ENCODE results near the gene DHX40. TPM values are rescaled to one million over a fixed set of nuclear protein-coding genes. Genes with fewer than 3 reads are reported as not detected.
"Not testable (repeated sequence)": the region's sequence is repeated elsewhere in the genome, so short reads cannot be mapped to it uniquely, and the experiment has no call there.

The DHX40 gene
- polyA plus RNA-seq, 3 donors = 75.3 to 94.2 (median 82.6) TPM

DNA sequence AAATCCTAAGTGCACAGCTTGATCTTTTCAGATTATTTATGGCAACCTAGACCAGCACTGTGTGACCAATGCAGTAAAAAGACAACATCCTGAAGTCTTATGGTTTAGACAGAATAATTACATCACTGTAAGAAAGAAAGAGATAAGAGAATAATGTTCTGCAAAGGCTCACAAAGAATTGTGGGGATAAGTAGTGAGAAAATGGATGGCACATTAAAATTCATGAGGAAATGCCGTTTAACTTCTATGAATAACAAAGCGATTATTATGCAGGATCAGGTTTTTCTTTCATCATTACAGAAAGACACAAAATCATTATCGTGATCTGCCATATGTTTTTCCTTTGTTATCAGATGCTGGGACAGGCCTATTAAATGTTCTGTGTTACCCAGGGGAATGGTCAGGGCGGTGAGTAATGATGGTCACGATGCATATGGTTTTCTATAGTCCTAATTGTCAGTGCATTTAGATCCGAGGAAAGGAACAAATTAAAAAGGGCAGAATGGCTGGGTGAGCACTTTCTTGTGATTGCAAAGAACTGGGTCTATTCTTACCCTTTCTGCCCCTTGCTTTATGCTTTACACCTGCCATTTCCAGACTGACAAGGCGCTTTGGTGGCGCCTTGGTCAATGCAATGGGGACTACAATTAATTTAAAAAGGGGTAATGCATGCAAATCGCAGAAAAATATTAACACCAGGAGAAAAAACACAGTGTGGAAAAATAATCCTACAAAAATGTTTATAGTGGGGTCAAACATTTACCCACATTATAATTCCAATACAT, 18.1 kb upstream of the DHX40 start:
- no peak for DNase-seq

DNA sequence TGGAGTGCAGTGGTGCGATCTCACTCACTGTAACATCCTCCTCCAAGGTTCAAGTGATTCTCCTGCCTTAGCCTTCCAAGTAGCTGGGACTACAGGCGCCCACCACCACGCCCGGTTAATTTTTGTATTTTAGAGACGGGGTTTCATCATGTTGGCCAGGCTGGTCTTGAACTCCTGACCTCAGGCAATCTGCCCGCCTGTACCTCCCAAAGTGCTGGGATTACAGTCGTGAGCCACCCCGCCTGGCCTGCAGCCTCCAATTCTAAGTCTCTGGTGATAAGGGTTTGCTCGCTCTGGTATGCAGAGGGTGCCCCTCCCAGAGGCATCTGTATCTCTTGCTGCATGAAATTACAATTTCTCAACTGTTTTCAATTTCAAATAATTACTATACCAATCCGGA, 16.4 kb upstream of the DHX40 start:
- DNase-seq = not testable (repeated sequence)

DNA sequence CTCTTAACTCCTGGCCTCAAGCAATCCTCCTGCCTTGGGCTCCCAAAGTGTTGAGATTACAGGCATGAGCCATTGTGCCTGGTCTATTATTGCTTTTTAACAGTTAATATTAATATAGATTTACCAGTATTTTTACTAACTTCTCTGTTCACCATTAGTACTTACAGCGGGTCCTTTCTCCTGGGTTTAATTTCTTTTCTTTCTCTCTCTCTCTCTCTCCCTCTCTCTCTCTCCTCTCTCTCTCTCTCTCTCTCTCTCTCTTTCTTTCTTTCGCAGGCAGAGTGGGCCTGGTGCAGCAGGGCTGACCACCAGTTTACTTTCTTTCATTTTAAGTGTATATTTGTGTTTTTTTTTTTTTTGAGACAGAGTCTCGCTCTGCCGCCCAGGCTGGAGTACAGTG, 14.7 kb upstream of the DHX40 start:
- DNase-seq = no peak

DNA sequence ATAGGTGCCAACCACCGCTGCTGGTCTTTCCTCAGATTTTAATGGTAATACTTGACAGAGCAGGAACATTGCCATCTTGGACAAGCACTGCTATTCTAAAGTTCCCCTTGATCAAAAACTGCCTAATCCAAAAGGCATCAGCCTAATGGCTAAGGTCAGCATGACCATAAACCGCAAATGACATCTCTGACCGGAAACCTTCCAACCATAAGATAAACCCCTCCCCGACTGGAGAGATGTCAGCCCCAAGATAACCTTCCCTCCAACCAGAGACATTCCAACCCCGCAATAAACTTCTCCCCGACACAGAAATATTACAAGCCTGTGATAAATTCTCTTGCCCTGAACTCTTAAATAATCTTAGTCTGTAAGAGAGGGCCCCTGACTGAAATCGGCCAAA, 7.4 kb upstream of the DHX40 start:
- DNase-seq = no peak

DNA sequence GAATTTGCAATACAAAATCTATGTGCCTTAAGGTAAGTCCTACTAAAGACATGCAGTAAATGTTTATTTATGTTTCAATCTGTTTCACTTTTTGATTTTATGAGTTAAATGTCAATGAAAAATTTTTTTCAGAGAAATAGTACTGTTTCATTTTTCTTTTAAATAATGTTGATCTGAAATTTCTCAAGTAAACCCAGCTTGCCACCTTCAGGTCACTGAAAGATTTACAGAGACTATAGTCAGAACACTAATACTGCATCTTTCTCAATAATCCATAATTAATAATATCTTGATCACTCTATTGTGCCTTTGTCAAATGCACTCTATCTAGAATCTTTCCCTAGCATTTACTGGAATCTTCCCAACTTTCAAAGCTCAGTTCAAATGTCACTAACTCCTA, 6.5 kb upstream of the DHX40 start:
- DNase-seq = no peak

DNA sequence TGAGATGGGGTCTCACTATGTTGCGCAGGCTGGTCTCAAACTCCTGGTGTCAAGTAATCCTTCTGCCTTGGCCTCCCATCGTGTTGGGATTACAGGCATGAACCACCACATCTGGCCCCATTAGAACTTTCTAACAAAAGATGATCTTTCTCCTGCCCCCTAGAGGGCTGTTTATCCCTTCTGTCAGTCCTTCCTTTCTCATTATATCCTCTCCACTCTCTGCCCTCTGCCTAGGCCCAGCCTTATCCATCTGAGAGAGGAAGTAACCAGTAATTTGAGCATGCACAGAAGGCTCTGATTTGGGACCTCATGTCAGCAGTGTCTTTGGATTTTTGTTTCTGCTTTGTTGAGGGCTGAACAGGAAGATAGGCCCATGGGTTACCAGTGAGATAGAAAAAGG, 4.4 kb upstream of the DHX40 start:
- no peak for DNase-seq

DNA sequence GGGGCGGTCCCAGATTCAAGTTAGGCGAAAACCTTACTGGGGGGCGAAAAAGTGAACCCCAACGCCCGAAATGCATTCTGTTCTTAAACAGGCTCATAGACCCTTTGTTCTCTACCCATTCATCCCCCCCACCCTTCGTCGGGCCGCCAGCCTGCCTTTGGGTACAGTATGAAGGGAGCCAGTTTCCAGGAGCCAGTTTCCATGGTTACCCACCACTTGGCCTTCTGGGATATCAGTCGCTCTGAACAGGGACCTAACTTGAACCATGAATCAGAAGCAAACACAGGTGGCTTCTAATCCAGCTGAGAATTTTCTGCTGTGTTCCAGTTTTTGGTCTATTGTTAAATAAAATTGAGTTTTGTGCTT, 532 bp downstream of the DHX40 start:
- DNase-seq = peak; percentile 80

DNA sequence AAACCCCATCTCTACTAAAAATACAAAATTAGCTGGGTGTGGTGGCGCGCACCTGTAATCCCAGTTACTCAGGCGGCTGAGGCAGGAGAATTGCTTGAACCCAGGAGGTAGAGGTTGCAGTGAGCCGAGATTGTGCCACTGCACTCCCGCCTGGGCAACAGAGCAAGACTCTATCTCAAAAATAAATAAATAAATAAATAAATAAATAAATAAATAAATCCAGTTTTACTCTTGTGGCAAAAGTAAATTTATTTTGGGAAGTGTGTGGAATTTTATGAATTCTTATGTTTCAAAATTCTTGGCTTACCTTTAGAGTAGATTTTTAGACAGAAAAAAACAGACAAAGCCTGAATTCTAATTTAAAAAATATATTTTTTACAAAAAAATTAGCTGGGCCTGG, 3.7 kb downstream of the DHX40 start:
- DNase-seq = not testable (repeated sequence)

DNA sequence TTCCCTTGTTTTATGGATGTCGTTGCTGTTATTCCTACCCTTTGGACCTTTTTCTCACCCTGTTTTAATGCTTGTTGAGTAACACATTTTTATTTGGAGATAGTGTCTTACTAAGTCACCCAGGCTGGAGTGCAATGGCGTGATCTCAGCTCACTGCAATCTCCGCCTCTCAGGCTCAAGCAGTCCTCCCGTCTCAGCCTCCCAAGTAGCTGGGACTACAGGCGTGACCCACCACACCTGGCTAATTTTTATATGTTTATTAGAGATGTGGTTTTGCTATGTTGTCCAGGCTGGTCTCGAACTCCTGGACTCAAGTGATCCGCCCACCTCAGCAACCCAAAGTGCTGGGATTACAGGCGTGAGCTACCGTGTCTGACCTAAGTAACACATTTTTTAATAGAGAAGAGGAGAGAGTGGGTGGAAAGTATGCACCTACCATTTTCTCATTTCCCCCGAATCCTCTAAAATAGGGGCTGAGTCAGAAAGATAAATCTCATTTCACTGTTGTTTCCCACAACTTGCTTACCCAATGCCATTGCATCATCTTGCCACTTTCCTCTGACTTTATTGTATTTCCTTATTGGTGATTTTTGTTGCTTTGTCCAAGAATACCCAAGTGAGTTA, 7.0 kb downstream of the DHX40 start:
- DNase-seq = no peak

DNA sequence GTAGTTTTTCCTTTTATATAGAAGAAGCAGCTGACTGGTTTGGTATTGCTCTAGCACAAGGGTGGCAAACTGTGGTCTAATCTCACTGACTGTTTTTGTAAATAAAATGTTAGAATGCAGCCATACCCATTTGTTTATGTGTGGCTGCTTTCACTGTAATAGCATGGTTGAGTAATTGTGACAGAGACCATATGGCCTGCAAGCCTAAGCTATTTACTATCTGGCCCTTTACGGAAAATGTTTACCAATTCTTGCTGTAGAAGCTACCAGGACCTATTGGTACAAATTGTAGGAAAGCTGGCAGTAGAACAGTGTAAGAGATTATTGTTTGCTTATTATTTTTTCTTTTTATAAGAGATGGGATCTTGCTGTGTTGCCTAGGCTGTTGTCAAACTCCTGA, 18.8 kb downstream of the DHX40 start:
- not testable (repeated sequence) for DNase-seq

DNA sequence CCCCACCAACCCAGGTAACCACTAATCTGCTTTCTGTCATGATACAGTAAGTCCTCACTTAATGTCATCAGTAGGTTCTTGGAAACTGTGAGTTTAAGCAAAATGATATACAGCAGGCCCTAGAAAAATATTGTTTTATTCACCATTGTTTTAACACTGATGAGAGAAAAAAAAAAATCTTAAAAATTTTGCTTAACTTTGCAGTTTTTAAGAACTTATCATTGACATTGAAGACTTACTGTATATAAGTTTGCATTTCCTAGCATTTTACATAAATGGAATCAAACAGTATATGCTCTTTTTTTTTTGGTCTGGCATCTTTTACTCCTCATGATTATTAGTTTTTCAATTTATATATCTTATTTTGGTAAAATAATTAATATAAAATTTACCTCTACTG, 34.8 kb downstream of the DHX40 start:
- no peak for DNase-seq

DNA sequence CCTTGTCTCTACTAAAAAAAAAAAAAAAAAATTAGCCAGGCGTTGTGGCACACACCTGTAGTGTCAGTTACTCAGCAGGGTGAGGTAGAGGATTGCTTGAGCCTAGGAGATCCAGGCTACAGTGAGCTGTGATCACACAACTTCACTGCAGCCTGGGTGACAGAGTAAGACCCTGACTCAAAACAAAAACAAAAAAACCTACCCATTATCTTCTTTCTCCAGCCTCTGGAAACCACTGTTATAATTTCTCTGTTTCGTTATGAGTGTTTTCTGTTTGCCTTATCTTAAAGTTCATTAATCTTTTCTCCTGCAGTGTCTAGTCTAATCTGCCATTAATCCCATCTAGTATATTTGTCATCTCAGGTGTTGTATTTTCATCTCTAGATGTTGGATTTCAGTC, 35.7 kb downstream of the DHX40 start:
- no peak for DNase-seq

DNA sequence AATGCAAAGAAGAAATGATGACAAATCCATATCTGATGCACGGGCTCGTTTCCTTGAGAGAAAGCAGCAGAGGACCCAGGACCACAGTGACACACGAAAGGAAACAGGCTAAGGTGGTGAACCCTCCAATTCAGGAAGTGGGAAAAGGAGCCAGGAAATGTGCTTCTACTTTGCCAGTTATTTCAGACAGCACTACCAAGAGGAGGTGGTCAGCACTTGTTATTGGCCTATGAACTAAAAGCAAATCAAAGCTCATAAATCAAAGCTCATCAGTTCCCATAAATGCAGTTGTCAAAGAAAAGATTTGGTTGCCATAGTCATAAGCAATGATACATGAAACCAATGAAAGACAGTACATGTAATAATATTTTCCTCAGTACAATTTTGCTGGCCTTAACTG, 41.7 kb downstream of the DHX40 start:
- DNase-seq = no peak

DNA sequence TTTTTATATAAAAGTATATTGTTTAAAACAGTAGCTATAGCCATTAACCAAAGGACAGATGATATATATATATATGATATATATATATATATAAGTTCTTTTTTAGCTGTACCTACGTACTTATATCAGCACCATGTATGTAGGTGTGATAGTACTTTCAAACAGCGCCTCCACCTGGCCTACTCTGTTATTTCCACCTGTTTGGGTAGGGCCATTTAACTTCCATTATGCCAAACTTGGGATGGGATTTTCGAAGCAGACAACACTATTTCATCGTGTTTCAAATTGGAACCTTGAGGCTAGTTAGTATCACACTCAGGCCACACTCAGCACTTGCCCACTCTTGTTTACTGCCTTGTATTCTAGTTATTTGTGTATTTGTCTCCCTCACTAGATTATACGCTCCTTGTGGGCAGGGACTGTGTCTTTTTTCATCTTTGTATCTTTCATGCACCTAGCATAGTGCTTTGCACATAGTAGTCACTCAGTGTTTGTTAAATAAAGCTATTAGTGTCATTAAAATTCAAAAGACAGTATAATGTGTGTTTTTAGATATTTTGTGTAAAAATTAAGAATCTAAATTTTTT, 42.5 kb downstream of the DHX40 start:
- no peak for DNase-seq

DNA sequence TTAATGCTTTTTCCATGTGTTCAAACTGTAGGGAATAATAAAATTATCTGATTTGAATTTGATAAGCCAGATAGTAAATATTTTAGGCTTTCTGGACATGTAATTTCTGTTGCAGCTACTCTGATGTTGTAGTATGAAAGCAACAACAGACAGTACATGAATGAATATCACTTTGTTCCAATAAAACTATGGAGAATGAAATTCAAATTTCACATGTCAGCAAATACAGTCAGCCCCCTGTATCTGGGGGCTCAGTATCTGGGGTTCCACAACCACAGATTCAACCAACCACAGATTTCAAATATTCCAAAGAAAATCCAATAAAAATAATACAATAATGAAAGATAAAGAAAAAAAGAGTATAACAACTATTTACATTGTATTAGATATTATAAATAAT, 46.1 kb downstream of the DHX40 start:
- DNase-seq = no peak

DNA sequence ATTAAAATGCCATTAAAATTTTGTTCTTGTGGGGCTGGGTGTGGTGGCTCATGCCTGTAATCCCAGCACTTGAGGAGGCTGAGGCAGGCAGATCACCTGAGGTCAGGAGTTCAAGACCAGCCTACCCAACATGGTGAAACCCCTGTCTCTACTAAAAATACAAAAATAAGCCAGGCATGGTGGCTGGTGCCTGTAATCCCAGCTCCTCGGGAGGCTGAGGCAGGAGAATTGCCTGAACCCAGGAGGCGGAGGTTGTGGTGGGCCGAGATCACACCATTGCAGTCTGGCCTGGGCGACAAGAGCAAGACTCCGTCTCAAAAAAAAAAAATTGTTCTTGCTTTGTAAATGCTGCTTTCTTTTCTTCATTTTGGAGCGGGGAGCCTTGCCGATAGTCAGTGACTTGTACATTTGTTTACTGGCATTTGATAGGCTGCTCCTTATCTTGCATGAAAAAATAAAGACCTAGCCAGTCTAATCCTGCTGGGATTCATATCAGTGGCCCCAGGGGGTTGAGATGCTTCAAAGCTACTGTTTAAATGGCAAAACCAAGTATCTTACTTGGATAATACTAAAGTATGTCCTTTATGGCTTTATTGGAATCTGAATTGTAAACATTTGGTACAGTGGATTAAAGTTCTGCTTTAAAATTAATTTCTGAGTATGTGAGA, 51.0 kb downstream of the DHX40 start:
- DNase-seq = no peak

DNA sequence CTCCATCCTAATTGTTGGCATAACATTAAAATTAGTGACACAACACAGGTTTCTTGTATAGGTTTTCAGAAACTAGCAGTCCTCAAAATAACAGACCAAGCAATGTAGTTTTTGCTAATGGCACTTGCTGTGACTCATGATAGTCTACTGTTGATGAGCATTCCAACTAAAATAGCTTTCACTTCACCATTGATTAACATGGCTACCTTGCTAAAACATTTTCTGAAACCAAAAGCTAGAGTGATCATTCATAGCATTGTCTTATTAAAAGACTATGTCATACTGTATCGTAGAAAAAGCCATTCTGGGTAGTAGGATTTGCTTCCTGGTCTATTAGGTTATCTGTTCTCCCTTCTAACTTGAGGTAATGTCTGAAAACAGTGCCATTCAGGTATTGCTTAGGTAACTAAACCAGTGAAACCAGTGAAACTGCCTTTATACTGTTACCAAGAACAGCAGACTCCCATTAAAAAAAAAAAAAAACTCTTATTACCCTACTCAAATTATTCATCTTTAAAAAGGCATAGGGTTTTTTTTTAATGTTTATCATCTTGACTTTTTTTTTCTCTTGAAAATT, 51.8 kb downstream of the DHX40 start:
- no peak for DNase-seq

DNA sequence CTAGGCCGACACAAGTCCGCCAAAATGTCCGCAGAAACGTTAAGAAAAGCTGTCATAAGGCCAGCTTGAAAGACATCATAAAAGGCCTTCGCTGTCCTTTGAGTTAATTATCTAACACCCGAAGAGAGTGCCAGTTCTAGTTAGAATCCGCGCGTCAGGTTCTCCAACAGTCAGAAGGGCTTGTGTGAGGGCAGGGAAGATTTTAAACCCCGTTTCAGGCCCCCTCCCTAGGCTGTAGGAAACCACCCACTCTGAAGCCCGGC, 53.6 kb downstream of the DHX40 start:
- no peak for DNase-seq

DNA sequence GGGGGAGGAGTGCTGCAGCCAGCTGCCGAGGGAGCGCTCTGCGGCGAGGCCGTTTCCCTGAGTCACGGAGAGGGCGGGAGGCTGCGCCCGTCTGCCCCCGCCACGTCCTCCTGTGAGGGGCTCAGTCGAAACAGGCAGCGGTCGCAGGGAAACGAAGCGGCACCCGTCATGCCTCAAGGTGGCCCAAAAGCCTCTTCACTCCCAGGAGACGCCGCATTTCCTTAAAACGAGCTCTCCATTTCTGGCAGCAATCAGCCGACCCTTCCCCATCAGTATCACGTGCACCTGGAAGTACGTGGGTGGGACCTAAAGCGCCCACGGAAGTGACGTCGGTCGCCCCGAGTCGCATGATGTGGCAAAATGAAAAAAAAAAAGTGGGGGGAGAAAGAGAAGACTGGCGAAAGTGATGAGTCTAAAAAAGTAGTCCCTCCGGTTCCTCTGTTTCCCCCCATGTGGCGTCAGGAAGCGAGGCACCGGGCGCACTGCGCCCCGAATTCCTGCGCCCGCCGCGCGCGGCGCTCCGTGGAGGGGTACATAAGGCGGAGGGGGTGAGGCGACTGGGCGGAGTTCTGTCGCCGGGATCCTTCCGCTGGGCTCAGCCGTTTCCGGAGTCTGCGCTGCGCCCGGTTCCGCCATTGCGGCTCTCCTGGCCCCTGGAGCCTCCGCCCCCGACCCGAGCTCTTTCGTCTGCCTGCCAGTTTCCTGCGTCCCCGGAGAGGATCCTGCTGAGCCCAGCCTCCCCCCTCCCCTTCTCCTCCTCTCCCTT, 54.1 kb downstream of the DHX40 start, which contains the start of gene CLTC:
TSS of gene CLTC (plus strand) at position 598 of the 766 bp plus-strand sequence. CDS start 237 bp downstream, outside the sequence.
- DNase-seq = peak; percentile 98

DNA sequence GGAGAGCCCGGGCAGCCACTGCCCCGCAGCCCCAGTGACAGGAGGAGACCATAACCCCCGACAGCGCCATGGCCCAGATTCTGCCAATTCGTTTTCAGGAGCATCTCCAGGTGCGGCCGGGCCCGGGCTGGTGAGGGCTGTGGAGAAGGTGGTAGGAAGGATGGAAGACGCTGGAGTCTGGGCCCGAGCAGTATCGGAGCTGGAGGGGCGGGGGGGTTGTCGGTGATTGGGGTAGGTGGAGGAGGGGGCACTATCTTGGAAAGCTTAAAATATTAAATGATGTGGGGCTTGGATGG, 54.6 kb downstream of the DHX40 start:
- no peak for DNase-seq

DNA sequence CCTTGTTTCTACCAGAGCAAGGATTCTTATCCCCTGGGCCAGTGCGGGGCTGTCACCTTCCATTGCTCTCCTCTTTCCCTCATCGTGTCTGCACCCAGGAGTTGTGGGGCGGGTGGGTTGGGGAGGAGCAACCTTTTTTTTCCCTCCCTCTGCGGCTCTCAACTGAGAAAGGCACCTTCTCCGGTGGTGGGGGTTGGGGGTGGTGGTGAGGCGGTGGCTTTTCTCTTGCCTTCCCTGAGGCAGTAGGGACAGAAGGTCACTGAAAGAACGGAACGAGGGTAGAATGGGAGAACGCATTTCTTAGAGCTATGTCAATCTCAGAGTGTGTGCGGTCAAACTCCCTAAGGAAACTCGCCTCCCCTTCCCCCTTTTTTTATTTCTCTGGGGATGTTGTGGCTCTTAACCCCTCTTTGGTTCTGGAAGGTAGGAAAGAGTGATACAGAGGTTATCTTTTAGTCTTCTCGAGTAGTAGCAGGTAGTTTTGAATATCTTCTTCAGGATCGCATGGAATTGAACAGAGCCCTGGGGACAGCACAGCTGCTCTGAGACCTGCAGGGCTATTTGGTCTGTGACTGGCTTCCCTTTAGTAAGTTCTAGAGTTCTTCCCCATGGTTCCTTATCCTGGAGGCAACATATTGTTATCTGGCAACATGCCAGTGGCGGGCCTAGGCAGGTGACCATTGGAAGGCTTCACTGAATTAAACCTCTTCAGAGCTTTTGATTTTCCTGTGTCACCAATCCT, 55.3 kb downstream of the DHX40 start:
- DNase-seq = no peak
